ENCODE measurements around the gene AOC3. TPM values are rescaled to one million over a fixed set of nuclear protein-coding genes. Genes with fewer than 3 reads are reported as not detected.

The AOC3 gene
- total and polyA plus RNA-seq, 2 of the 13 experiments (the other 11 are each of a cell fraction or from before 2014, with no cell fraction given), result 8.7 to 51.7 TPM

DNA sequence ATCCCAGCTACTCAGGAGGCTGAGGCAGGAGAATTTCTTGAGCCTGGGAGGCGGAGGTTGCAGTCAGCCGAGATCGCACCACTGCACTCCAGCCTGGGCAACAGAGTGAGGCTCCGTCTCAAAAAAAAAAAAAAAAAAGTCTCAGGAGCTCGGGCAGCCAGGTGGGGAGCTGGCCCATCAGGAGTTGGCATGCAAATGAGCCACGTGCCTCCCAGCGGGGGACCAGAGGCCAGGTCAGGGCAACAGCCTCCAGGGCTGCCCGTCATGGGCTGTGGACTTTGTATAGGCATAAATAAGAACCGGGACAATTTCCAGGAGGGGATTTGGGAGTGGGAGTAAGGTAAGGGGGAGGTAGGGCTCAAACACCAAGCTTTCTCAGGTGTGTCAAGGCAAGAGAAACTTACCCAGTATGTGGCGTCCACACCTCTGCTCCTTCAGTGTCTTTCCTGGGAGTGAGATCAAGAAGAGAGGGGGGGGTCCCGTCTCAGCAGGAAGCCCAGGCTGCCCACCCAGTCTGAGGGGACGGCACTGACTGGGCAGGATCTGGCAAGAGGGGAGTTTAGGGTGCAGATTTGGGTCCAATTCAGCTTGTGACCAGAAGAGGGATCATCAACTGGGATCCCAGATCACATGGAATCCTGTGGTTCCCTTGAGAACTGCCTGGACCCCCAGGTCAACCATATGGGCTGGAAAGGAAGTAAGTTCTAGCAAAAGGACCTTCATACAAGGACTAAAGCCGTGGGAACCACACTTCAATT lies 27.3 kb downstream of the AOC3 start (continued):
- TF ChIP-seq, protein P1, sequence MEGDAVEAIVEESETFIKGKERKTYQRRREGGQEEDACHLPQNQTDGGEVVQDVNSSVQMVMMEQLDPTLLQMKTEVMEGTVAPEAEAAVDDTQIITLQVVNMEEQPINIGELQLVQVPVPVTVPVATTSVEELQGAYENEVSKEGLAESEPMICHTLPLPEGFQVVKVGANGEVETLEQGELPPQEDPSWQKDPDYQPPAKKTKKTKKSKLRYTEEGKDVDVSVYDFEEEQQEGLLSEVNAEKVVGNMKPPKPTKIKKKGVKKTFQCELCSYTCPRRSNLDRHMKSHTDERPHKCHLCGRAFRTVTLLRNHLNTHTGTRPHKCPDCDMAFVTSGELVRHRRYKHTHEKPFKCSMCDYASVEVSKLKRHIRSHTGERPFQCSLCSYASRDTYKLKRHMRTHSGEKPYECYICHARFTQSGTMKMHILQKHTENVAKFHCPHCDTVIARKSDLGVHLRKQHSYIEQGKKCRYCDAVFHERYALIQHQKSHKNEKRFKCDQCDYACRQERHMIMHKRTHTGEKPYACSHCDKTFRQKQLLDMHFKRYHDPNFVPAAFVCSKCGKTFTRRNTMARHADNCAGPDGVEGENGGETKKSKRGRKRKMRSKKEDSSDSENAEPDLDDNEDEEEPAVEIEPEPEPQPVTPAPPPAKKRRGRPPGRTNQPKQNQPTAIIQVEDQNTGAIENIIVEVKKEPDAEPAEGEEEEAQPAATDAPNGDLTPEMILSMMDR (CRISPR knock-in tag; IDR thresholded peaks at IDR 0.05), result peak; percentile 35
- TF ChIP-seq TCF7L2 (IDR thresholded peaks at IDR 0.05; ENCODE audit: low read depth, low read length), result no peak
- peak; percentile 85 for TF ChIP-seq MED1 (CRISPR knock-in tag; IDR thresholded peaks at IDR 0.05)
- TF ChIP-seq MIER2 (CRISPR knock-in tag; IDR thresholded peaks at IDR 0.05), result no peak
- TF ChIP-seq CEBPB (IDR thresholded peaks at IDR 0.05; ENCODE audit: borderline replicate concordance, low read depth, low read length), result no peak
- TF ChIP-seq, protein P2, sequence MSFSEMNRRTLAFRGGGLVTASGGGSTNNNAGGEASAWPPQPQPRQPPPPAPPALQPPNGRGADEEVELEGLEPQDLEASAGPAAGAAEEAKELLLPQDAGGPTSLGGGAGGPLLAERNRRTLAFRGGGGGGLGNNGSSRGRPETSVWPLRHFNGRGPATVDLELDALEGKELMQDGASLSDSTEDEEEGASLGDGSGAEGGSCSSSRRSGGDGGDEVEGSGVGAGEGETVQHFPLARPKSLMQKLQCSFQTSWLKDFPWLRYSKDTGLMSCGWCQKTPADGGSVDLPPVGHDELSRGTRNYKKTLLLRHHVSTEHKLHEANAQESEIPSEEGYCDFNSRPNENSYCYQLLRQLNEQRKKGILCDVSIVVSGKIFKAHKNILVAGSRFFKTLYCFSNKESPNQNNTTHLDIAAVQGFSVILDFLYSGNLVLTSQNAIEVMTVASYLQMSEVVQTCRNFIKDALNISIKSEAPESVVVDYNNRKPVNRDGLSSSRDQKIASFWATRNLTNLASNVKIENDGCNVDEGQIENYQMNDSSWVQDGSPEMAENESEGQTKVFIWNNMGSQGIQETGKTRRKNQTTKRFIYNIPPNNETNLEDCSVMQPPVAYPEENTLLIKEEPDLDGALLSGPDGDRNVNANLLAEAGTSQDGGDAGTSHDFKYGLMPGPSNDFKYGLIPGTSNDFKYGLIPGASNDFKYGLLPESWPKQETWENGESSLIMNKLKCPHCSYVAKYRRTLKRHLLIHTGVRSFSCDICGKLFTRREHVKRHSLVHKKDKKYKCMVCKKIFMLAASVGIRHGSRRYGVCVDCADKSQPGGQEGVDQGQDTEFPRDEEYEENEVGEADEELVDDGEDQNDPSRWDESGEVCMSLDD (CRISPR knock-in tag; IDR thresholded peaks at IDR 0.05; ENCODE audit: borderline replicate concordance), result no peak
- no peak for TF ChIP-seq SOX6 (IDR thresholded peaks at IDR 0.05)
- TF ChIP-seq SOX6 (CRISPR knock-in tag; IDR thresholded peaks at IDR 0.05), result peak; percentile 69
- no peak for TF ChIP-seq ZSCAN9 (CRISPR knock-in tag; IDR thresholded peaks at IDR 0.05; ENCODE audit: borderline replicate concordance)
- TF ChIP-seq POLR2A (IDR thresholded peaks at IDR 0.05; ENCODE audit: insufficient read depth in 1 of 2, low read depth in 2 of 2, low read length in 2 of 2), result no peak
- TF ChIP-seq TAF15 (IDR thresholded peaks at IDR 0.05; ENCODE audit: low read depth, low read length, poor library complexity, severe bottlenecking), result no peak
- no peak for TF ChIP-seq ZNF292 (CRISPR knock-in tag; IDR thresholded peaks at IDR 0.05; ENCODE audit: borderline replicate concordance, low read depth)
- no peak for TF ChIP-seq KAT7 (CRISPR knock-in tag; IDR thresholded peaks at IDR 0.05; ENCODE audit: borderline replicate concordance)
- TF ChIP-seq NR2F6 (IDR thresholded peaks at IDR 0.05), result peak; percentile 48; the same call in 1 of the 2 replicates
- TF ChIP-seq NR2F6 (CRISPR knock-in tag; IDR thresholded peaks at IDR 0.05), result peak; percentile 78
- TF ChIP-seq, protein P3, sequence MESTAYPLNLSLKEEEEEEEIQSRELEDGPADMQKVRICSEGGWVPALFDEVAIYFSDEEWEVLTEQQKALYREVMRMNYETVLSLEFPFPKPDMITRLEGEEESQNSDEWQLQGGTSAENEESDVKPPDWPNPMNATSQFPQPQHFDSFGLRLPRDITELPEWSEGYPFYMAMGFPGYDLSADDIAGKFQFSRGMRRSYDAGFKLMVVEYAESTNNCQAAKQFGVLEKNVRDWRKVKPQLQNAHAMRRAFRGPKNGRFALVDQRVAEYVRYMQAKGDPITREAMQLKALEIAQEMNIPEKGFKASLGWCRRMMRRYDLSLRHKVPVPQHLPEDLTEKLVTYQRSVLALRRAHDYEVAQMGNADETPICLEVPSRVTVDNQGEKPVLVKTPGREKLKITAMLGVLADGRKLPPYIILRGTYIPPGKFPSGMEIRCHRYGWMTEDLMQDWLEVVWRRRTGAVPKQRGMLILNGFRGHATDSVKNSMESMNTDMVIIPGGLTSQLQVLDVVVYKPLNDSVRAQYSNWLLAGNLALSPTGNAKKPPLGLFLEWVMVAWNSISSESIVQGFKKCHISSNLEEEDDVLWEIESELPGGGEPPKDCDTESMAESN (CRISPR knock-in tag; conservative IDR thresholded peaks at IDR 0.05), result 0 out of 2 replicates have a peak, but pooled peaks have one; percentile 30
- TF ChIP-seq, protein P4, sequence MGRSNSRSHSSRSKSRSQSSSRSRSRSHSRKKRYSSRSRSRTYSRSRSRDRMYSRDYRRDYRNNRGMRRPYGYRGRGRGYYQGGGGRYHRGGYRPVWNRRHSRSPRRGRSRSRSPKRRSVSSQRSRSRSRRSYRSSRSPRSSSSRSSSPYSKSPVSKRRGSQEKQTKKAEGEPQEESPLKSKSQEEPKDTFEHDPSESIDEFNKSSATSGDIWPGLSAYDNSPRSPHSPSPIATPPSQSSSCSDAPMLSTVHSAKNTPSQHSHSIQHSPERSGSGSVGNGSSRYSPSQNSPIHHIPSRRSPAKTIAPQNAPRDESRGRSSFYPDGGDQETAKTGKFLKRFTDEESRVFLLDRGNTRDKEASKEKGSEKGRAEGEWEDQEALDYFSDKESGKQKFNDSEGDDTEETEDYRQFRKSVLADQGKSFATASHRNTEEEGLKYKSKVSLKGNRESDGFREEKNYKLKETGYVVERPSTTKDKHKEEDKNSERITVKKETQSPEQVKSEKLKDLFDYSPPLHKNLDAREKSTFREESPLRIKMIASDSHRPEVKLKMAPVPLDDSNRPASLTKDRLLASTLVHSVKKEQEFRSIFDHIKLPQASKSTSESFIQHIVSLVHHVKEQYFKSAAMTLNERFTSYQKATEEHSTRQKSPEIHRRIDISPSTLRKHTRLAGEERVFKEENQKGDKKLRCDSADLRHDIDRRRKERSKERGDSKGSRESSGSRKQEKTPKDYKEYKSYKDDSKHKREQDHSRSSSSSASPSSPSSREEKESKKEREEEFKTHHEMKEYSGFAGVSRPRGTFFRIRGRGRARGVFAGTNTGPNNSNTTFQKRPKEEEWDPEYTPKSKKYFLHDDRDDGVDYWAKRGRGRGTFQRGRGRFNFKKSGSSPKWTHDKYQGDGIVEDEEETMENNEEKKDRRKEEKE (IDR thresholded peaks at IDR 0.05), result no peak
- TF ChIP-seq AKAP8 (CRISPR knock-in tag; IDR thresholded peaks at IDR 0.05), result peak; percentile 52; the same call in 1 of the 2 replicates
- no peak for TF ChIP-seq HMG20B (CRISPR knock-in tag; conservative IDR thresholded peaks at IDR 0.05)
- no peak for TF ChIP-seq RFX5 (IDR thresholded peaks at IDR 0.05; ENCODE audit: low read depth, low read length)
- TF ChIP-seq ZNF709 (CRISPR knock-in tag; IDR thresholded peaks at IDR 0.05), result 0 out of 2 replicates have a peak, but pooled peaks have one; percentile 26
- TF ChIP-seq ZMYM3 (CRISPR knock-in tag; IDR thresholded peaks at IDR 0.05), result peak; percentile 56
- TF ChIP-seq GLI4 (CRISPR knock-in tag; IDR thresholded peaks at IDR 0.05; ENCODE audit: borderline replicate concordance), result no peak

Measured in HepG2 (cell line).